H9 (cell line): ENCODE results near the gene TTC39C. TPM values are rescaled to one million over a fixed set of nuclear protein-coding genes. Genes with fewer than 3 reads are reported as not detected.

Source experiments
- DNase-seq: peaks from one replicate; pipeline ENCODE4 v3.0.0-alpha.2; 2017
- H2AFZ ChIP-seq: one replicate; pipeline ENCODE4 v1.6.1; 2013; ENCODE audit warnings: mild to moderate bottlenecking, low read length, control low read depth, moderate library complexity
- H2AK5ac ChIP-seq: 2 replicates; pipeline ENCODE4 v1.6.1; 2013; ENCODE audit warnings: low read length, control low read depth, mixed read lengths; ENCODE audit not compliant: insufficient read length
- H2BK120ac ChIP-seq: one replicate; pipeline ENCODE4 v1.6.1; 2013; ENCODE audit warnings: low read depth, mild to moderate bottlenecking, low read length, control low read depth, inconsistent platforms; ENCODE audit not compliant: poor library complexity, severe bottlenecking
- H2BK12ac ChIP-seq: 2 replicates; pipeline ENCODE4 v1.6.1; 2013; ENCODE audit warnings: low read length, control low read depth, mixed read lengths, low read depth; ENCODE audit not compliant: insufficient read length
- H2BK15ac ChIP-seq: 2 replicates; pipeline ENCODE4 v1.6.1; 2013; ENCODE audit warnings: low read depth, low read length, control low read depth
- H2BK20ac ChIP-seq: one replicate; pipeline ENCODE4 v1.6.1; 2013; ENCODE audit warnings: low read depth, mild to moderate bottlenecking, low read length, control low read depth, inconsistent platforms; ENCODE audit not compliant: poor library complexity, severe bottlenecking
- H2BK5ac ChIP-seq: 2 replicates; pipeline ENCODE4 v1.6.1; 2013; ENCODE audit warnings: low read length, control low read depth, mixed read lengths; ENCODE audit not compliant: insufficient read length
- H3K14ac ChIP-seq: 2 replicates; pipeline ENCODE4 v1.6.1; 2013; ENCODE audit warnings: low read length, control low read depth; ENCODE audit not compliant: insufficient read depth
- H3K18ac ChIP-seq: 2 replicates; pipeline ENCODE4 v1.6.1; 2013; ENCODE audit warnings: low read depth, mild to moderate bottlenecking, mixed read lengths, low read length, control low read depth; ENCODE audit not compliant: insufficient read length
- H3K23ac ChIP-seq: 2 replicates; pipeline ENCODE4 v1.6.1; 2013; ENCODE audit warnings: low read length, control low read depth, mixed read lengths, low read depth; ENCODE audit not compliant: insufficient read length
- H3K23me2 ChIP-seq: 2 replicates; pipeline ENCODE4 v1.6.1; 2013; ENCODE audit warnings: low read depth, mild to moderate bottlenecking, mixed read lengths, low read length, control low read depth; ENCODE audit not compliant: insufficient read length, poor library complexity, severe bottlenecking
- H3K27ac ChIP-seq: 2 replicates; pipeline ENCODE4 v1.5.1; 2013; ENCODE audit warnings: low read length, control low read depth, mixed read lengths, low read depth; ENCODE audit not compliant: insufficient read length
- H3K27me3 ChIP-seq: 2 replicates; pipeline ENCODE4 v1.6.1; 2013; ENCODE audit warnings: low read length, control low read depth, inconsistent platforms; ENCODE audit not compliant: insufficient read depth
- H3K4ac ChIP-seq: 2 replicates; pipeline ENCODE4 v1.6.1; 2013; ENCODE audit warnings: low read depth, mild to moderate bottlenecking, control low read depth, inconsistent platforms, low read length, moderate library complexity
- H3K4me1 ChIP-seq: 2 replicates; pipeline ENCODE4 v1.6.1; 2013; ENCODE audit warnings: low read length, control low read depth, inconsistent platforms; ENCODE audit not compliant: insufficient read depth
- H3K4me2 ChIP-seq: 2 replicates; pipeline ENCODE4 v1.6.1; 2013; ENCODE audit warnings: low read length, control low read depth, mixed read lengths; ENCODE audit not compliant: insufficient read length, insufficient read depth
- H3K56ac ChIP-seq: 2 replicates; pipeline ENCODE4 v1.6.1; 2013; ENCODE audit warnings: low read depth, mild to moderate bottlenecking, mixed read lengths, low read length, control low read depth; ENCODE audit not compliant: insufficient read length
- H3K79me1 ChIP-seq: 2 replicates; pipeline ENCODE4 v1.6.1; 2013; ENCODE audit warnings: low read depth, mild to moderate bottlenecking, moderate library complexity, low read length, control low read depth, inconsistent platforms; ENCODE audit not compliant: insufficient read depth, poor library complexity, severe bottlenecking
- H3K79me2 ChIP-seq: 2 replicates; pipeline ENCODE4 v1.6.1; 2013; ENCODE audit warnings: low read length, control low read depth, inconsistent platforms; ENCODE audit not compliant: insufficient read depth
- H3K9ac ChIP-seq: 2 replicates; pipeline ENCODE4 v1.6.1; 2013; ENCODE audit warnings: low read length, control low read depth, mixed read lengths; ENCODE audit not compliant: insufficient read length; ENCODE audit errors: extremely low read depth
- H3K9me3 ChIP-seq: one replicate; pipeline ENCODE4 v1.6.1; 2013; ENCODE audit warnings: low read depth, low read length, inconsistent platforms; ENCODE audit not compliant: control insufficient read depth
- H3T11ph ChIP-seq: one replicate; pipeline ENCODE4 v1.6.1; 2013; ENCODE audit warnings: mild to moderate bottlenecking, low read length, control low read depth, inconsistent platforms
- H4K20me1 ChIP-seq: one replicate; pipeline ENCODE4 v1.6.1; 2013; ENCODE audit not compliant: control insufficient read depth, insufficient read length, insufficient read depth
- H4K5ac ChIP-seq: 2 replicates; pipeline ENCODE4 v1.6.1; 2013; ENCODE audit warnings: low read depth, mild to moderate bottlenecking, mixed read lengths, low read length, control low read depth; ENCODE audit not compliant: insufficient read length
- H4K8ac ChIP-seq: replicated peaks from 2 replicates; pipeline ENCODE4 v1.6.1; 2013; ENCODE audit warnings: low read length, control low read depth, mixed read lengths, low read depth; ENCODE audit not compliant: insufficient read length
- H4K91ac ChIP-seq: 2 replicates; pipeline ENCODE4 v1.6.1; 2013; ENCODE audit warnings: low read depth, mild to moderate bottlenecking, moderate library complexity, mixed read lengths, low read length, control low read depth; ENCODE audit not compliant: insufficient read length
- H3K27ac Mint-ChIP-seq, 3 experiments: 2 replicates in 2 of 3; 3 replicates in 1 of 3; pipeline ENCODE4 v1.8.0; 2020 to 2021; ENCODE audit warnings: mixed read lengths in 3 of 3, mild to moderate bottlenecking in 1 of 3, moderate library complexity in 1 of 3
- H3K27me3 Mint-ChIP-seq: 2 replicates; pipeline ENCODE4 v1.8.0; 2021; ENCODE audit warnings: low read depth, mild to moderate bottlenecking, moderate library complexity, mixed read lengths
- H3K36me3 Mint-ChIP-seq, 3 experiments: 2 replicates in 2 of 3; 3 replicates in 1 of 3; pipeline ENCODE4 v1.8.0; 2020 to 2021; ENCODE audit warnings: low read depth in 3 of 3, mixed read lengths in 3 of 3; ENCODE audit not compliant: insufficient read depth in 1 of 3
- H3K4me1 Mint-ChIP-seq, 2 experiments: 2 replicates each; pipeline ENCODE4 v1.8.0; 2020; ENCODE audit warnings: mixed read lengths in 2 of 2
- H3K4me3 Mint-ChIP-seq, 2 experiments: 2 replicates in 1 of 2; 3 replicates in 1 of 2; pipeline ENCODE4 v1.8.0; 2020 to 2021; ENCODE audit warnings: mild to moderate bottlenecking in 2 of 2, mixed read lengths in 2 of 2, moderate library complexity in 1 of 2
- H3K9me3 Mint-ChIP-seq, 2 experiments: 2 replicates in 1 of 2; 3 replicates in 1 of 2; pipeline ENCODE4 v1.8.0; 2020; ENCODE audit warnings: mild to moderate bottlenecking in 2 of 2, mixed read lengths in 2 of 2, moderate library complexity in 1 of 2
- WGBS: extraction: QIAGEN DNeasy Blood & Tissue Kit; methylation state at CpG from one replicate; pipeline ENCODE4 v1.1.7; 2013; ENCODE audit warnings: missing lambda C conversion rate, low lambda C conversion rate, mixed read lengths; ENCODE audit not compliant: insufficient read length; ENCODE audit errors: extremely low coverage; 5-methylcytosine and 5-hydroxymethylcytosine counted together
- total RNA-seq: library from RNA; stranded (reverse); gene quantifications from 2 replicates; pipeline ENCODE4 v1.2.1, GENCODE V29; 2021
- TF ChIP-seq, protein P1 (sequence below): fragments of 200-600 bp; sonication (generic); conservative IDR thresholded peaks from 3 replicates; pipeline ENCODE4 v1.8.0; 2021; ENCODE audit warnings: antibody characterized with exemption, mild to moderate bottlenecking

Gene TTC39C
- total RNA-seq, 1 experiment from 2014 or later, result 18.0 TPM

DNA sequence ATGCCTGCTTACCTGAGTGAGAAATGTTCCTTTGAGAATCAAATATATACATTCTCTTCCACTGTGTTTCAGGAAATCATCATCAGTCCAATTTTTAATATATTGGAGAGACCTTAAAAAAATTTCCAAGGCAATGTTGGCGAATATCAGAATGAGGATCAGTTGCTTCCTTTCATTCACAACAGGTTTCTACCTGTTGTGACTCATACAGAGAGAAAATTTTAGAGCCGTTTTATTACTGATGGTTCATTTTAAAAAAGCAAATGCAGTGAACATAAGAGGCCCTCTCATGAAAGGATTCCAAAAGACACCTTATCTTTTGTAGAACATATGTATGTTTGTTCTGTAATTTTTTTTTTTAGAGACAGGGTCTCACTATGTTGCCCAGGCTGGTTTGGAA lies 42.0 kb downstream of the TTC39C start:
- Histone ChIP-seq H3K23ac (no peak overlapping the region), H3K79me1 (peaks cover 3% of the 10 kb centered on the region), H4K20me1 (no peaks in the 10 kb centered on the region), H2AK5ac (no peak overlapping the region), H3K23me2 (no peaks in the 10 kb centered on the region), H3K4me1 (peaks cover 3% of the 10 kb centered on the region; the same call in 1 of the 2 replicates), H2BK5ac (no peak overlapping the region), H3K27me3 (no peaks in the 10 kb centered on the region), H3K18ac (no peak overlapping the region), H3T11ph (no peak overlapping the region), H4K5ac (no peak overlapping the region), H3K14ac (no peak overlapping the region), H4K8ac (no peak overlapping the region), H3K79me2 (peaks cover 11% of the 10 kb centered on the region; the same call in 1 of the 2 replicates), H3K4me2 (no peak overlapping the region), H2BK120ac (no peak overlapping the region), H2AFZ (no peak overlapping the region), H3K4ac (no peak overlapping the region), H3K9me3 (no peaks in the 10 kb centered on the region), H2BK20ac (no peak overlapping the region), H3K9ac (no peak overlapping the region), H3K56ac (no peak overlapping the region), H3K27ac (no peak overlapping the region), H2BK15ac (no peak overlapping the region), H2BK12ac (no peak overlapping the region), H4K91ac (no peak overlapping the region)
- TF ChIP-seq, protein P1, sequence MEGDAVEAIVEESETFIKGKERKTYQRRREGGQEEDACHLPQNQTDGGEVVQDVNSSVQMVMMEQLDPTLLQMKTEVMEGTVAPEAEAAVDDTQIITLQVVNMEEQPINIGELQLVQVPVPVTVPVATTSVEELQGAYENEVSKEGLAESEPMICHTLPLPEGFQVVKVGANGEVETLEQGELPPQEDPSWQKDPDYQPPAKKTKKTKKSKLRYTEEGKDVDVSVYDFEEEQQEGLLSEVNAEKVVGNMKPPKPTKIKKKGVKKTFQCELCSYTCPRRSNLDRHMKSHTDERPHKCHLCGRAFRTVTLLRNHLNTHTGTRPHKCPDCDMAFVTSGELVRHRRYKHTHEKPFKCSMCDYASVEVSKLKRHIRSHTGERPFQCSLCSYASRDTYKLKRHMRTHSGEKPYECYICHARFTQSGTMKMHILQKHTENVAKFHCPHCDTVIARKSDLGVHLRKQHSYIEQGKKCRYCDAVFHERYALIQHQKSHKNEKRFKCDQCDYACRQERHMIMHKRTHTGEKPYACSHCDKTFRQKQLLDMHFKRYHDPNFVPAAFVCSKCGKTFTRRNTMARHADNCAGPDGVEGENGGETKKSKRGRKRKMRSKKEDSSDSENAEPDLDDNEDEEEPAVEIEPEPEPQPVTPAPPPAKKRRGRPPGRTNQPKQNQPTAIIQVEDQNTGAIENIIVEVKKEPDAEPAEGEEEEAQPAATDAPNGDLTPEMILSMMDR, result no peak
- WGBS, result no CpG with 5 or more reads among the region's 2 CpGs
- Mint-ChIP-seq H3K4me3 (no peak overlapping the region), H3K27me3 (no peaks in the 10 kb centered on the region), H3K9me3 (peaks cover 0 to 3% of the 10 kb centered on the region in 2 experiments; a peak in 1 of 5 replicates), H3K36me3 (peaks cover 0 to 4% (median 0%) of the 10 kb centered on the region in 3 experiments; a peak in 3 of 7 replicates), H3K4me1 (peaks cover 13 to 22% of the 10 kb centered on the region in 2 experiments), H3K27ac (no peak overlapping the region)
- no peak for DNase-seq
